MM.1S (cell line): Measurements from ENCODE around the gene SERTM1.

ENCODE experiments used
- DNase-seq: peaks from one replicate; pipeline ENCODE4 v3.0.0-alpha.2; 2015
- H2AFZ ChIP-seq: fragments of 300-600 bp; sonication (generic); 2 replicates; pipeline ENCODE4 v1.6.0; 2016; ENCODE audit warnings: antibody characterized with exemption, low read length
- H3F3A ChIP-seq: fragments of 300-600 bp; sonication (generic); 2 replicates; pipeline ENCODE4 v1.6.1; 2016; ENCODE audit warnings: mild to moderate bottlenecking, antibody characterized with exemption, low read length, moderate library complexity, mixed read lengths; ENCODE audit not compliant: insufficient read depth
- H3K27ac ChIP-seq: fragments of 300-600 bp; sonication (generic); 2 replicates; pipeline ENCODE4 v1.5.1; 2016; ENCODE audit warnings: mild to moderate bottlenecking, low read length
- H3K27me3 ChIP-seq: fragments of 300-600 bp; sonication (generic); replicated peaks from 2 replicates; pipeline ENCODE4 v1.6.0; 2016; ENCODE audit warnings: low read length; ENCODE audit not compliant: insufficient read depth
- H3K36me3 ChIP-seq: fragments of 300-600 bp; sonication (generic); replicated peaks from 2 replicates; pipeline ENCODE4 v1.6.1; 2016; ENCODE audit warnings: mild to moderate bottlenecking, low read length, mixed read lengths; ENCODE audit not compliant: insufficient read depth
- H3K4me1 ChIP-seq: fragments of 300-600 bp; sonication (generic); 2 replicates; pipeline ENCODE4 v1.6.1; 2016; ENCODE audit warnings: low read length, mixed read lengths
- H3K4me2 ChIP-seq: fragments of 300-600 bp; sonication (generic); 2 replicates; pipeline ENCODE4 v1.6.0; 2016; ENCODE audit warnings: low read depth, low read length
- H3K4me3 ChIP-seq: fragments of 300-600 bp; sonication (generic); 2 replicates; pipeline ENCODE4 v1.5.1; 2016; ENCODE audit warnings: low read length, mixed read lengths
- H3K79me2 ChIP-seq: fragments of 300-600 bp; sonication (generic); 2 replicates; pipeline ENCODE4 v1.6.1; 2016; ENCODE audit warnings: mixed run types, low read length, mixed read lengths
- H3K9ac ChIP-seq: fragments of 300-600 bp; sonication (generic); 2 replicates; pipeline ENCODE4 v1.6.1; 2016; ENCODE audit warnings: low read length, mixed read lengths
- H3K9me2 ChIP-seq: fragments of 300-600 bp; sonication (generic); replicated peaks from 2 replicates; pipeline ENCODE4 v1.6.1; 2016; ENCODE audit warnings: mild to moderate bottlenecking, low read length, mixed read lengths; ENCODE audit not compliant: insufficient read depth
- H3K9me3 ChIP-seq: fragments of 300-600 bp; sonication (generic); replicated peaks from 2 replicates; pipeline ENCODE4 v1.6.1; 2016; ENCODE audit warnings: mild to moderate bottlenecking, low read length, mixed read lengths; ENCODE audit not compliant: insufficient read depth
- H4K20me1 ChIP-seq: fragments of 300-600 bp; sonication (generic); 2 replicates; pipeline ENCODE4 v1.6.1; 2016; ENCODE audit warnings: mild to moderate bottlenecking, low read length, moderate library complexity, mixed read lengths; ENCODE audit not compliant: insufficient read depth
- EZH2 ChIP-seq: fragments of 300-600 bp; sonication (generic); optimal IDR thresholded peaks from 2 replicates; pipeline ENCODE3; 2017; ENCODE audit warnings: low read depth, mild to moderate bottlenecking, antibody characterized with exemption, low read length, mixed read lengths
- EZH2phosphoT487 ChIP-seq: fragments of 300-600 bp; sonication (generic); IDR thresholded peaks from 2 replicates; pipeline ENCODE4 v1.6.1; 2018; ENCODE audit warnings: antibody characterized with exemption, low read length
- TF ChIP-seq, protein P1 (sequence below): fragments of 300-600 bp; sonication (generic); IDR thresholded peaks from 2 replicates; pipeline ENCODE4 v1.5.1; 2016; ENCODE audit warnings: antibody characterized with exemption, low read length, mixed read lengths

Gene SERTM1

GRCh38 chr13:36706755-36707154 is 32.9 kb downstream of the SERTM1 start:
- H3K9ac ChIP-seq, result no peak overlapping the region
- H4K20me1 ChIP-seq, result no peaks in the 10 kb centered on the region
- H3K36me3 ChIP-seq, result no peaks in the 10 kb centered on the region
- H3K4me3 ChIP-seq, result no peak overlapping the region
- no peak overlapping the region for H2AFZ ChIP-seq
- no peak for DNase-seq
- H3K79me2 ChIP-seq, result no peaks in the 10 kb centered on the region
- H3K9me2 ChIP-seq, result no peaks in the 10 kb centered on the region
- H3K9me3 ChIP-seq, result no peaks in the 10 kb centered on the region
- no peak overlapping the region for H3K4me2 ChIP-seq
- TF ChIP-seq EZH2phosphoT487, result no peak
- TF ChIP-seq, protein P1, sequence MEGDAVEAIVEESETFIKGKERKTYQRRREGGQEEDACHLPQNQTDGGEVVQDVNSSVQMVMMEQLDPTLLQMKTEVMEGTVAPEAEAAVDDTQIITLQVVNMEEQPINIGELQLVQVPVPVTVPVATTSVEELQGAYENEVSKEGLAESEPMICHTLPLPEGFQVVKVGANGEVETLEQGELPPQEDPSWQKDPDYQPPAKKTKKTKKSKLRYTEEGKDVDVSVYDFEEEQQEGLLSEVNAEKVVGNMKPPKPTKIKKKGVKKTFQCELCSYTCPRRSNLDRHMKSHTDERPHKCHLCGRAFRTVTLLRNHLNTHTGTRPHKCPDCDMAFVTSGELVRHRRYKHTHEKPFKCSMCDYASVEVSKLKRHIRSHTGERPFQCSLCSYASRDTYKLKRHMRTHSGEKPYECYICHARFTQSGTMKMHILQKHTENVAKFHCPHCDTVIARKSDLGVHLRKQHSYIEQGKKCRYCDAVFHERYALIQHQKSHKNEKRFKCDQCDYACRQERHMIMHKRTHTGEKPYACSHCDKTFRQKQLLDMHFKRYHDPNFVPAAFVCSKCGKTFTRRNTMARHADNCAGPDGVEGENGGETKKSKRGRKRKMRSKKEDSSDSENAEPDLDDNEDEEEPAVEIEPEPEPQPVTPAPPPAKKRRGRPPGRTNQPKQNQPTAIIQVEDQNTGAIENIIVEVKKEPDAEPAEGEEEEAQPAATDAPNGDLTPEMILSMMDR, result no peak
- no peak for TF ChIP-seq EZH2
- H3K27me3 ChIP-seq, result no peaks in the 10 kb centered on the region
- H3K27ac ChIP-seq, result no peak overlapping the region
- no peaks in the 10 kb centered on the region for H3F3A ChIP-seq
- H3K4me1 ChIP-seq, result no peaks in the 10 kb centered on the region

- Histone ChIP-seq H3K27me3 (no peaks in the 10 kb centered on the region), H3K4me2 (no peak overlapping the region), H3K9me2 (no peaks in the 10 kb centered on the region), H3K36me3 (no peaks in the 10 kb centered on the region), H3K4me1 (no peaks in the 10 kb centered on the region), H3K9me3 (no peaks in the 10 kb centered on the region), H3K27ac (no peak overlapping the region), H4K20me1 (no peaks in the 10 kb centered on the region), H3K79me2 (no peaks in the 10 kb centered on the region), H3K4me3 (no peak overlapping the region), H2AFZ (no peak overlapping the region), H3F3A (no peaks in the 10 kb centered on the region), H3K9ac (no peak overlapping the region)
- DNase-seq, result no peak
- TF ChIP-seq EZH2phosphoT487, result no peak
- no peak for TF ChIP-seq EZH2
- TF ChIP-seq, protein P1, result no peak
Observed at GRCh38 chr13:36709136-36709890, 35.5 kb downstream of the SERTM1 start.

- DNase-seq, result no peak
- Histone ChIP-seq H3F3A (no peaks in the 10 kb centered on the region), H3K4me1 (no peaks in the 10 kb centered on the region), H3K9me2 (no peaks in the 10 kb centered on the region), H3K79me2 (no peaks in the 10 kb centered on the region), H3K27me3 (no peaks in the 10 kb centered on the region), H3K4me2 (no peak overlapping the region), H3K4me3 (no peak overlapping the region), H3K36me3 (no peaks in the 10 kb centered on the region), H2AFZ (no peak overlapping the region), H3K27ac (no peak overlapping the region), H3K9me3 (no peaks in the 10 kb centered on the region), H3K9ac (no peak overlapping the region), H4K20me1 (no peaks in the 10 kb centered on the region)
- TF ChIP-seq EZH2, result no peak
- TF ChIP-seq EZH2phosphoT487, result no peak
- TF ChIP-seq, protein P1, result no peak
Observed at GRCh38 chr13:36710396-36710795, 36.6 kb downstream of the SERTM1 start.
